Stimulated activated CD8-positive, alpha-beta memory T cell treated with anti-CD3 and anti-CD28 coated beads, Interleukin-7, amount 100 ng/mL, for 24 hours (primary cell): Measurements from ENCODE around the gene MARCHF5.

Source experiments
- DNase-seq: peaks from one replicate; pipeline ENCODE4 v3.0.0-alpha.2; 2020; ENCODE audit warnings: low read depth

The MARCHF5 gene

GRCh38 chr10:92290837-92291615 lies at the start of gene MARCHF5, which contains the start of gene CPEB3:
Gene MARCHF5 (plus strand): TSS chr10:92291167. CDS start chr10:92291495, 328 bp downstream.
Gene CPEB3 (minus strand): TSS chr10:92291078. CDS start chr10:92240350, 50,728 bp downstream.
- DNase-seq: peak; percentile 78

- no peak for DNase-seq
These were observed 49.5 kb upstream of the MARCHF5 start for GRCh38 chr10:92241501-92241900.

- no peak for DNase-seq
These were observed 48.6 kb upstream of the MARCHF5 start for GRCh38 chr10:92242380-92242779.

DNA sequence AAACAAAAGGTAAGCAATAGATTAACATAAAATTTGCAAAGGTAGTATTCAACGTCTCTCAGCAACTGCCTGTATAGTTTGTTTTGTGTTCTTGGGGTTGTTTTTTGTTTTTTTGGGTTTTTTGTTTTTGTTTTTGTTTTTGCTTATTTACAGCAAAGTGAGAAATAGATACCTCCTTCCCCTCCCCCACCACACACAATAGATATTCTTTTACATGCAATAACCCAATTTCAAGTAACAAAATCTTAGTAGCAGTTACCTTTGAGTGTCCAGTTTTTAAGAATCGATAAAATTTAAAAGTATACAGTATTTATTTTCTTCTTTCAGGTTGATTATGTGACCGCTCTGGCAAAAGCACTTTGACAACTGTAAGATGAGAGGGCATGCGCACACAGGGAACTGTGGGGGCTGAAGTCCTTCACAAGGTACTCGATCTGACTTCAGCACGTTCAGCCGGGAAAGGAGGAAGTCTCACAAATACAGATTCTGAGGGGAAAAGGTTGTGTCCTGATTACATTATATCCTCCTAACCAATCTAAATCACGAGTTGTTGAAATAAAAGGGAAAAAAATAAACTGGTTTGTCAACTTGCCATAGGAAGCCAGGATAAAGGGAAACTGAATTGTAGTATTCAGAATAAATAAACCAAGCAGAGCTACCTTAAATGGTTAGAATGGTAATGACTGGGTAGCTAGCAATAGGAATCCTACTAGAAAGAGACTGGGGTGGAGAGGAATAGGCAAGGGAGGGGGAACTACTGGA lies 47.9 kb upstream of the MARCHF5 start:
- DNase-seq: peak; percentile 5

DNA sequence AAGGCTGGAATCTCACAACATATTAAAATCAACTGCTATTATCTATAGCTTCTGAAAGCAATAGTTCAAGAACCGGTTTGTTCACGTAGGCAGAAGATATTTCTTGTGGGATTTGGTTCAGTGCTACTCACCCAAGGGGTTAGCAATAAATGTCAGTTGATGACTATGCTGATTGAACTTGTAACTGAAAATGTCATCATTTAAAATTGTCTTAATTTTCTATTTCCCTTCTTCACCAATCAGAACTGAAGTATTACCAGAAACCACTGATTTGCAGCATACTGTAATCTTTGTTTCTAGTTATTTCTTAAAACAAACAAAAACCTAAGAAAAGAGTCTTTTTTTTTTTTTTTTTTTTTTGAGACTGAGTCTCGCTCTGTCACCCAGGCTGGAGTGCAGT lies 46.2 kb upstream of the MARCHF5 start:
- DNase-seq: no peak

- no peak for DNase-seq
These were observed 42.4 kb upstream of the MARCHF5 start for GRCh38 chr10:92248566-92248965.

DNA sequence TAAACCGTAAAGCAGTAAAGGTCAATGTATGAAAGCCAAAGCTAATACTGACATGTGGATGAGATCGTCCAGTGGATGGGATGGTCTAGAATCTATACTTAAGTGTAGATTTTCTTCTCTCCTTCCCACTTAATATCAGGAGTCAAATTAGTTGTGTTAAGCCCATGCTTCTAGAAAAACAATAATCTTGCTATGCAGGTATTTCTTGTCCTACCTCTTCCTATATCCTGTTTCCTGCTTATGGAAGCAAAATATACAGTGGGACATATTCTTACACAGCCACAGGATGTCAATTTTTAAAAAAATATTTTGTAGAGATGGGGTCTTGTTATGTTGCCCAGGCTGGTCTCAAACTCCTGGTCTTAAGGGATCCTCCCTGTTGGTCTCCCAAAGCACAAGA lies 27.6 kb upstream of the MARCHF5 start:
- DNase-seq: no peak

DNA sequence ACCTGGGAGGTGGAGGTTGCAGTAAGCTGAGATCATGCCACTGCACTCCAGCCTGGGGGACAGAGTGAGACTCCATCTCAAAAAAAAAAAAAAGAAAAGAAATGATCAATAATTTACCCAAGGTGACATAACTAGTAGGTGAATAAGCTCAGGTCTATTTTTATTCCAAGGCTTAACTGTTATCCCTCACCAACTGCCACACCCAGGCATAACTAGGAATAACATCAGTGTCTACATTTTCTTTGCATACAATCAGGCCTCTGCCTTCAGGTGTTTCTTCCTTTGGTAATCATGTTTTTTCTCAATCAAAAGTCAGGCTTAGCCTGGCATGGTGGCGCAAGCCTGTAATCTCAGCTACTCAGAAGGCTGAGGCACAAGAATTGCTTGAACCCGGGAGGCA lies 26.7 kb upstream of the MARCHF5 start:
- no peak for DNase-seq

- no peak for DNase-seq
These were observed 25.2 kb upstream of the MARCHF5 start for GRCh38 chr10:92265687-92266258.

DNA sequence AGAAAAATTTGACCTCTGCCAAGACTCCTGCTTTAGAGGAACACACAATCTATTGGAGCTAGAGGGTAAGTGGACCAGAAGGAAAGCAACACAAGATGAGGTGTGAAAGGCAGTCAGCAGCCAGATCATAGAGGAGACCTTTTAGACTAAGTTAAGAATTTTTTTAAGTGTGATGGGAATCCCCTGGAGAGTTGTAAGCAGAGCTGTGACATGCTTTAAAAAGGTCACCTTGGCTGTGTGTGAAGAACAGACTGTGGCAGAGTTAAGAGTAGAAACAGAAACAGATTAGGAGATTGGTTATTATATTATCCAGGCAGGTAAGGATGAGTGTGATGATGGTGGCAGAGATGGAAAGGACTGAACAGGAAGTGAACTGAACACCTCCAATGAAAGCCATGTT lies 23.6 kb upstream of the MARCHF5 start:
- no peak for DNase-seq

DNA sequence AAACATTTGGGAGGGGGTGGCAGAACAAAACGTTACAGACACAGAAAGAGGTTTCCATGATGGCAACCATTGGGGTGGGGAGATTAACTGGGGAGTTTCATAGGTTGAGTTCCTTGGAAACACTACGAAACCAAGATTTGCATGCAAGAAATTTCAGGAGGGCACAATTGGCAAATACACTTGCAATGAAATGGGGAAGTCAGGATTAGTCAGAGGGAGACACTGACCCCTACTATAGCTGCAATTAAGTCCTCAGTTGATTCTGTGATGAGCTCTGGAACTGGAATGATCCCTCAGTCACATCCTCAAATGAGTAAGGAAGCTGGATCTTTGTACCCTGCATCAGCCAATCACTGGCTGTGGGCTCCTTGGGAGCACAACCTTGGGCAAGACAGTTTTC lies 22.2 kb upstream of the MARCHF5 start:
- no peak for DNase-seq

DNA sequence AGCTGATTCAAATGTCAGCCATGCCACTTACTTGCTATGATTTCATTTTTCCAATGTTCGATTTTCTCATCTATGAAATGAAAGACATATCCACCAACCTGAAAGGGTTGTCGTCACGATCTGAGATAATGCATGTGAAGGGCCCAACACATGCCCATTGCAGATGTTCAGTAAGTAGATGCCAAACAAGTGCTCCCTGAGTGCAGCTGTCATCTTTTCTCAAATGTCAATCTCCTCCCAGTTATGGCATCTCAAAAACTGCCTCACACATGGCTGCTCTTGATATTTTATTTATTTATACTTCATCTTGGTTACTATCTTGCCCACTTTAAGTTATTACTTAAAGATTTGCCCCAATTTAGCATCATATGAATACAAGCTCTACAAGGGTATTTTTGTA lies 16.9 kb upstream of the MARCHF5 start:
- no peak for DNase-seq

DNA sequence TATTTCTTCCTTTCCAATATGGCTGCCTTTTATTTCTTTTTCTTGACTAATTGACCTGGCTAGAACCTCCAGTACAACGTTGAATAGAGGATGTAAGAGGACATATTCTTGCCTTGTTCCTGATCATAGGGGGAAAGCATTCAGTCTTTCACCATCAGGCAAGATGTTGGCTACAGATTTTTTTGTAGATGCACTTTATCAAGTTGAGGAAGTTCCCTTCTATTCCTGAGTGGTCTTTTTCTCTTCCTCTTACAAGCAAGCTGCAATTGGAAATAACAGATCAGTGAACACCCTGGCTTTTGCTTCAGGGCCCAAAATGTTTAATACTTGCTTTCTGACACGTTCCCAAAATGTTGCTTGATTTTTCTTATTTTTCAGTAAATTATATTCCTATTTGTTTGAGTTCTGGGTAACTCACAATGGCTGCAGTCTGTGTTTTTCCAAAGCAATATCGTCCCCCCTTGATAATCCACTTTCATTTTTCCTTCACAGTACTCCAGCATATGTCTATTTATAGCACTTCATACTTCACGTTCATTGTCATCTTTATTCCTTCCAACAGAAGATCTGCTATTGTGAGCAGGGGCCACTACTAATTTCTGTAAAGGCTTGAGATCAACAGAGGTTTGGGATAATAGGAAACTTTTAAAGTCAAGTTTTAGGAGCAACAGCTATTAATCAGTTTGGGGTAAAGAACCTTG lies 11.8 kb upstream of the MARCHF5 start:
- DNase-seq: no peak

GRCh38 chr10:92284112-92284704 lies 6.8 kb upstream of the MARCHF5 start:
- no peak for DNase-seq

DNA sequence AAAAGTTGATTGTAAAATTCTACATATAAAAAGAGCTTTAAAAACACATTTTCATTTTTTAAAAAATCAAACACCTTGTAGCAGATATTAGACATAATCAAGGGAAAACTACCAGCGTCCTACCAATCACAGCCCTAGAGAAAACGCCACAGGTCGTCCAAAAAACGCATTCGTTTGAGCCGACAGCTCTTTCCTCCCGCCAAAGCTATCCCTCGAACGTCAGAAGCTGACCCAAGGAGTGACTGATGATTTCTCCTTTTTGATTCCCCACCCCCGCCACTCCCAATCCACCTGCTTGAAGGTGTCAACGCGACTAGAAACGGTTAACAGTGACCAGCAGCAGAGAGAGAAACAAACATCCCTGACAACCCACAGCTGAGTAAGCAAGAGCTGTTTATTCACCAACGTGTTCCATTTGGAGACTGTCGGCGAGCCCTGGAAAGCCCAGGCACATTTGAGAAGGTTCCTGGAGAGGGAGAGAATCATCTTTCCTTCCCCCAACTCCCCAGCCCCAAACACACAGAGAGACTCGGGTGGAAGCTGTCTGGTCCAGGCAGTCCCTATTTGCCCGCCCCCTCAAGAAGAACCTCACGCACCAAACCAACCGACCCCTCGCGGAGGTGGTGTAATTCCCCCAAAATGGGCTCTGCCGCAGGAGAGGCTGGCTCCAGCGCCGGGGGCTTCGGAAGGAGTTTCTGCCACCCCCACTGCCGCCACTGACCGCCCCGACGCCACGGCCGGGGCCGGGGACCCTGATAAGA lies 711 bp upstream of the MARCHF5 start:
- peak; percentile 7 for DNase-seq

- DNase-seq: no peak
These were observed 574 bp downstream of the MARCHF5 start for GRCh38 chr10:92291616-92291865.

DNA sequence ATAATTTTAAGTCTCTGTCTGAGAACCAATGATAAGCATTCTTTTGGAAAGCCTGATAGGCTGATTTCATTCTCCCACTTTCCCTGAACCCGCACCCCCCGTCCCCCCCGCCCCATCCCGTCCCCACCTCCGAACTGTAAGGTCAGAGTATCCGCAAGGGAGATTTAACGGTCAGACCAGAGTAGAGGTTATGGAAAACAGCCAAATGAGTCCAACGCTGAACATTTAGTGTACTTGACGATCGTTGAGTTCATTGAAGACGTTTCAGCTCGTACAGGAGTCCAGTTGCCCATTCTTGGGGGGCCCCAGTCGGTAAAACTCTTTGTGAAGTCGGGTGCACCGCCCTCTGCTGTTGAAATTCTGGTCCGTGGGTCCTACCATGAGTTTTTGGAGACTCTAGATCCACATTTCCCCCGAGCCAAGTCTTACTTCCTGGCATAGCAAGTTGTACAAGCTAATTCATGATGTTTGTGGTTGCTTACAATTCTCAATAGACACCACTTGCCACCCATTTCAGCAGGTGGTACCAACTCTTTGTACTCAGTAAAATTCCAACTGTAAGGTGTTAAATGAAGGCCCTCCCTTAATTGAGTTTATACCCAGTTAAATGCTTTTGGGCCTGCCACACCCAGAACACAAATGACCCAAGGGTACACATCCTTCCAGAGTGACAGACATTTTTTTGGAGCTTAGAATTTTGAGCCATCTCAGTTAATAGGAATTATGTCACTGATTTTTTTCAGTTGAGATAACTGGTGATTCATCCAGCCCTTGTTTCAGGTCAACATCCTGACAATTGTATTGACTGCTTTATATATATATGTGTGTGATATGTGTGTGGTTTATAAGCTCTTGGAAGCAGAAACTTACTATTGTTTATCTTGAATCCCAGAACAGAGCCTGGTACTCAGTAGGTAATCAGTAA lies 1.2 kb downstream of the MARCHF5 start:
- DNase-seq: no peak

DNA sequence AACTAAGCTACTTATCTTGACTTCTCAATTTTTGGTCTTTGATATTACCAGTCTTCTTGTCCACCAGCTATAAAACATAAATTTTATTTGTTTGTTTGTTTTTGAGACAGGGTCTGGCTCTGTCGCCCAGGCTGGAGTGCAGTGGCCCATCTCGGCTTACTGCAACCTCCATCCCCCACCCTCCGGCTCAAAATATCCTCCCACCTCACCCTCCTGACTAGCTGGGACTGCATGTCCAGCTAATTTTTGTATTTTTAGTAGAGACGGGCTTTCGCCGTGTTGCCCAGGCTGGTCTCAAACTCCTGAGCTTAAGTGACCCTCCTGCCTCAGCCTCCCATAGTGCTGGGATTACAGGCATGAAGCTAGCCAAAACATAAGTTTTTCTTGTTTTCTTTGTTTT lies 7.5 kb downstream of the MARCHF5 start:
- DNase-seq: no peak

GRCh38 chr10:92303096-92303495 lies 12.1 kb downstream of the MARCHF5 start:
- no peak for DNase-seq

GRCh38 chr10:92304061-92304460 lies 13.1 kb downstream of the MARCHF5 start:
- no peak for DNase-seq
